Daoy (cell line): Measurements from ENCODE around the gene EPHB1. TPM values are rescaled to one million over a fixed set of nuclear protein-coding genes. Genes with fewer than 3 reads are reported as not detected.

Experiments used
- DNase-seq: peaks from one replicate; pipeline ENCODE4 v3.0.0-alpha.2; 2015; ENCODE audit warnings: low read depth
- total RNA-seq: library from RNA; depleted of rRNA; stranded (reverse); fragments of >200 nt; shearing (Covaris generic); gene quantifications from 2 replicates; pipeline ENCODE4 v1.2.3, GENCODE V29; 2014

The EPHB1 gene
- total RNA-seq, 1 experiment from 2014 or later = 2.5 TPM

GRCh38 chr3:134911586-134912548 is 116.8 kb downstream of the EPHB1 start:
- peak; percentile 37 for DNase-seq

- DNase-seq = no peak
Measured at GRCh38 chr3:134916276-134916961, 121.4 kb downstream of the EPHB1 start.

GRCh38 chr3:134917631-134918030 is 122.6 kb downstream of the EPHB1 start:
- DNase-seq = peak; percentile 43

GRCh38 chr3:134918441-134918840 is 123.4 kb downstream of the EPHB1 start:
- no peak for DNase-seq

GRCh38 chr3:134922101-134922500 is 127.0 kb downstream of the EPHB1 start:
- DNase-seq = no peak

GRCh38 chr3:134922866-134923265 is 127.8 kb downstream of the EPHB1 start:
- no peak for DNase-seq

- DNase-seq = no peak
Measured at GRCh38 chr3:134923286-134923685, 128.2 kb downstream of the EPHB1 start.

GRCh38 chr3:134927599-134927998 is 132.5 kb downstream of the EPHB1 start:
- no peak for DNase-seq

GRCh38 chr3:134928392-134928791 is 133.3 kb downstream of the EPHB1 start:
- no peak for DNase-seq

GRCh38 chr3:134928819-134929218 is 133.8 kb downstream of the EPHB1 start:
- no peak for DNase-seq

GRCh38 chr3:134929976-134930375 is 134.9 kb downstream of the EPHB1 start:
- DNase-seq = no peak

GRCh38 chr3:134931045-134931785 is 136.2 kb downstream of the EPHB1 start:
- no peak for DNase-seq

GRCh38 chr3:134932035-134932434 is 137.0 kb downstream of the EPHB1 start:
- no peak for DNase-seq

GRCh38 chr3:134933997-134934396 is 138.9 kb downstream of the EPHB1 start:
- DNase-seq = no peak

- no peak for DNase-seq
Measured at GRCh38 chr3:134934933-134935332, 139.9 kb downstream of the EPHB1 start.

GRCh38 chr3:134937256-134938028 is 142.4 kb downstream of the EPHB1 start:
- DNase-seq = peak; percentile 63

GRCh38 chr3:134938029-134938525 is 143.0 kb downstream of the EPHB1 start:
- DNase-seq = no peak

- peak; percentile 15 for DNase-seq
Measured at GRCh38 chr3:134939978-134940377, 144.9 kb downstream of the EPHB1 start.

- no peak for DNase-seq
Measured at GRCh38 chr3:134941820-134942219, 146.8 kb downstream of the EPHB1 start.

- no peak for DNase-seq
Measured at GRCh38 chr3:134944429-134944828, 149.4 kb downstream of the EPHB1 start.

GRCh38 chr3:134949150-134949549 is 154.1 kb downstream of the EPHB1 start:
- no peak for DNase-seq
